Natural killer cell (primary cell): ENCODE data around the gene MKRN2. TPM values are rescaled to one million over a fixed set of nuclear protein-coding genes. Genes with fewer than 3 reads are reported as not detected.
A peak's percentile ranks its signal among the peaks of the same experiment; 100 is the strongest.
"Not testable (repeated sequence)": the region's sequence is repeated elsewhere in the genome, so short reads cannot be mapped to it uniquely, and the experiment has no call there.

Source experiments
- ATAC-seq, 3 donors: fragments of 150-1000 bp in 2 of 3; fragments of 200-7000 bp in 1 of 3; cut with Tn5 transposase; 1 replicate in 1 of 3; 2 replicates in 2 of 3; pipeline ENCODE4 v1.10.0; 2021; ENCODE audit warnings: mild to moderate bottlenecking in 2 of 3, moderate library complexity in 2 of 3
- DNase-seq, 2 donors: peaks; one replicate each; pipeline versions ENCODE4 v3.0.0 to v3.0.0-alpha.2; 2013 to 2021; ENCODE audit warnings: mixed read lengths in 1 of 2
- H3K27ac ChIP-seq: one replicate; pipeline ENCODE4 v1.5.1; 2013; ENCODE audit warnings: mild to moderate bottlenecking, low read length
- H3K27me3 ChIP-seq: one replicate; pipeline ENCODE4 v1.6.1; 2013; ENCODE audit warnings: low read length; ENCODE audit not compliant: control insufficient read depth, insufficient read depth
- H3K36me3 ChIP-seq: one replicate; pipeline ENCODE4 v1.6.1; 2013; ENCODE audit warnings: low read length; ENCODE audit not compliant: control insufficient read depth, insufficient read depth
- H3K4me1 ChIP-seq: one replicate; pipeline ENCODE4 v1.6.1; 2013; ENCODE audit warnings: low read length; ENCODE audit not compliant: control insufficient read depth, insufficient read depth
- H3K4me3 ChIP-seq: one replicate; pipeline ENCODE4 v1.5.1; 2013; ENCODE audit warnings: low read length
- H3K9me3 ChIP-seq: one replicate; pipeline ENCODE4 v1.6.1; 2013; ENCODE audit warnings: low read length; ENCODE audit not compliant: control insufficient read depth, insufficient read depth
- H3K27ac Mint-ChIP-seq, 2 donors: one replicate each; pipeline ENCODE4 v1.8.0; 2022; ENCODE audit warnings: mild to moderate bottlenecking in 2 of 2, mixed read lengths in 2 of 2, moderate library complexity in 1 of 2
- H3K27me3 Mint-ChIP-seq, 2 donors: one replicate each; pipeline ENCODE4 v1.8.0; 2022; ENCODE audit warnings: low read depth in 2 of 2, mixed read lengths in 2 of 2
- H3K36me3 Mint-ChIP-seq: one replicate; pipeline ENCODE4 v1.8.0; 2022; ENCODE audit warnings: mixed read lengths
- H3K4me1 Mint-ChIP-seq, 2 donors: one replicate each; pipeline ENCODE4 v1.8.0; 2022; ENCODE audit warnings: mixed read lengths in 2 of 2
- H3K4me3 Mint-ChIP-seq: one replicate; pipeline ENCODE4 v1.8.0; 2022; ENCODE audit warnings: mild to moderate bottlenecking, moderate library complexity, mixed read lengths
- H3K9me3 Mint-ChIP-seq, 2 donors: one replicate each; pipeline ENCODE4 v1.8.0; 2022; ENCODE audit warnings: mixed read lengths in 2 of 2
- WGBS: methylation state at CpG from one replicate; pipeline ENCODE4 v1.1.7; 2013; ENCODE audit warnings: missing lambda C conversion rate; ENCODE audit not compliant: insufficient coverage; 5-methylcytosine and 5-hydroxymethylcytosine counted together
- intact Hi-C: fragments of 100-400 bp; cut with micrococcal nuclease; formaldehyde crosslinking; loops from one replicate; pipeline ENCODE4 v1.14.2; 2022
- total RNA-seq, 4 donors: library from RNA; stranded (reverse); fragments of 120-200 nt in 1 of 4; gene quantifications; one replicate each; pipeline versions ENCODE4 v1.2.3 to v1.2.4, GENCODE V29; 2013 to 2022
- TF ChIP-seq, protein P1 (sequence below): fragments of 200-600 bp; IDR thresholded peaks from one replicate; pipeline ENCODE4 v1.8.0; 2022; ENCODE audit warnings: antibody characterized with exemption

MKRN2 gene
- total RNA-seq, 3 donors from 2014 or later (not counting 1 experiment from before 2014, with no cell fraction given), result 23.9 to 31.7 (median 29.4) TPM

- intact Hi-C loops, result loop anchor here (5.0 kb wide), 1 partner anchor 33 kb away; the partner anchor contains the start of gene RAF1
- Histone ChIP-seq H3K9me3 (no peaks in the 10 kb centered on the region), H3K27me3 (no peaks in the 10 kb centered on the region), H3K4me3 (no peak overlapping the region), H3K36me3 (no peaks in the 10 kb centered on the region), H3K4me1 (peaks cover 11% of the 10 kb centered on the region), H3K27ac (no peak overlapping the region)
- Mint-ChIP-seq H3K4me3 (no peak overlapping the region), H3K27me3 (no peaks in the 10 kb centered on the region), H3K9me3 (no peaks in the 10 kb centered on the region), H3K4me1 (peaks cover 34 to 46% of the 10 kb centered on the region in 2 donors), H3K36me3 (no peaks in the 10 kb centered on the region), H3K27ac (no peak overlapping the region)
- TF ChIP-seq, protein P1, sequence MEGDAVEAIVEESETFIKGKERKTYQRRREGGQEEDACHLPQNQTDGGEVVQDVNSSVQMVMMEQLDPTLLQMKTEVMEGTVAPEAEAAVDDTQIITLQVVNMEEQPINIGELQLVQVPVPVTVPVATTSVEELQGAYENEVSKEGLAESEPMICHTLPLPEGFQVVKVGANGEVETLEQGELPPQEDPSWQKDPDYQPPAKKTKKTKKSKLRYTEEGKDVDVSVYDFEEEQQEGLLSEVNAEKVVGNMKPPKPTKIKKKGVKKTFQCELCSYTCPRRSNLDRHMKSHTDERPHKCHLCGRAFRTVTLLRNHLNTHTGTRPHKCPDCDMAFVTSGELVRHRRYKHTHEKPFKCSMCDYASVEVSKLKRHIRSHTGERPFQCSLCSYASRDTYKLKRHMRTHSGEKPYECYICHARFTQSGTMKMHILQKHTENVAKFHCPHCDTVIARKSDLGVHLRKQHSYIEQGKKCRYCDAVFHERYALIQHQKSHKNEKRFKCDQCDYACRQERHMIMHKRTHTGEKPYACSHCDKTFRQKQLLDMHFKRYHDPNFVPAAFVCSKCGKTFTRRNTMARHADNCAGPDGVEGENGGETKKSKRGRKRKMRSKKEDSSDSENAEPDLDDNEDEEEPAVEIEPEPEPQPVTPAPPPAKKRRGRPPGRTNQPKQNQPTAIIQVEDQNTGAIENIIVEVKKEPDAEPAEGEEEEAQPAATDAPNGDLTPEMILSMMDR, result no peak
- ATAC-seq, result peak in 1 of 3 donors; percentile 50
- WGBS, result 60% methylated on average over 4 of the region's 4 CpGs
- no peak for DNase-seq
These were observed 72.7 kb downstream of the MKRN2 start for GRCh38 chr3:12629560-12629959.

GRCh38 chr3:12630292-12630691 lies 73.4 kb downstream of the MKRN2 start:
- ATAC-seq, result no peak
- H3K27ac ChIP-seq, result no peak overlapping the region
- WGBS, result 97% methylated on average over 2 of the region's 2 CpGs
- no peaks in the 10 kb centered on the region for H3K36me3 Mint-ChIP-seq
- no peaks in the 10 kb centered on the region for H3K27me3 Mint-ChIP-seq
- H3K4me3 ChIP-seq, result no peak overlapping the region
- H3K27me3 ChIP-seq, result no peaks in the 10 kb centered on the region
- peak overlapping the region; percentile 32 to 75 for H3K27ac Mint-ChIP-seq
- DNase-seq, result no peak
- peaks cover 31 to 41% of the 10 kb centered on the region in 2 donors for H3K4me1 Mint-ChIP-seq
- H3K9me3 Mint-ChIP-seq, result no peaks in the 10 kb centered on the region
- H3K4me3 Mint-ChIP-seq, result no peak overlapping the region
- peaks cover 11% of the 10 kb centered on the region for H3K4me1 ChIP-seq
- no peaks in the 10 kb centered on the region for H3K9me3 ChIP-seq
- intact Hi-C loops, result no loop called here
- no peaks in the 10 kb centered on the region for H3K36me3 ChIP-seq
- TF ChIP-seq, protein P1, result no peak

DNA sequence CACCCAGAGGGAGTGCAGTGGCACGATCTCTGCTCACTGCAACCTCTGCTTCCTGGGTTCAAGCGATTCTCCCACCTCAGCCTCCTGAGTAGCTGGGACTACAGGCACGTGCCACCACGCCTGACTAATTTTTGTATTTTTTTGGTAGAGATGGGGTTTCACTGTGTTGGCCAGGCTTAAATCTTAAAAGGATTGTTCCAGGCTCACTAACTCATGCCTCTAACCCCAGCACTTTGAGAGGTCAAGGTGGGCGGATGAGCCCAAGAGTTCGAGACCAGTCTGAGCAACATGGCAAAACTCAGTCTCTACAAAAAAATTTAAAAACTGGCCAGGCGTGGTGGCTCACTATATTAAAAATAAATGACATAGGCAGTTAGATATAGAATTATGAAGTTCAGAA lies 74.0 kb downstream of the MKRN2 start:
- H3K27me3 ChIP-seq, intact Hi-C loops, H3K27me3 Mint-ChIP-seq, ATAC-seq, H3K4me3 Mint-ChIP-seq, H3K36me3 Mint-ChIP-seq, H3K9me3 Mint-ChIP-seq, H3K27ac ChIP-seq, DNase-seq, H3K4me3 ChIP-seq, H3K9me3 ChIP-seq, H3K36me3 ChIP-seq, H3K4me1 ChIP-seq: not testable (repeated sequence)
- WGBS, result 90% methylated on average over 7 of the region's 7 CpGs
- Mint-ChIP-seq H3K27ac (peak overlapping the region; percentile 32 to 75), H3K4me1 (peaks cover 26 to 35% of the 10 kb centered on the region in 2 donors)

DNA sequence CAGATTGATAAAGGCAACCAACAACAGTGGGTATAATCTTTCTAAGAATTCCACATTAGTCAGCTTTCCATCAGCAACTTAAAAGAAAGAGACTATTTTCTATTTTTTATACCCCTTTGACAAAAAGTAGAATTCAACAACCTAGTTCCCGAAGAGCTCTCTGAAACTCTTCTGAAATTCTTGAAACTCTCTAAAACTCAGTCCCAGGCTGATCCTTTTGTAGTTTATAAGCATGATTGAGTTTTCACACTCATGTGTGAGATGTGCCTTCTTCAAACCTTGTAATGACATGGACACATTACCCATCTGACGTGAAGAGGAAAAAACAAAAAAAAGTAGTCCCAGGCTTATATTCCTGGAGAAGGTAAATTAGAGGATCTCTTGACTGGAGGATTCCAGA lies 75.6 kb downstream of the MKRN2 start:
- 100% methylated on average over 1 of the region's 2 CpGs for WGBS
- H3K4me3 Mint-ChIP-seq, result no peak overlapping the region

More for the DNA sequence above, 75.6 kb downstream of the MKRN2 start:
- no peaks in the 10 kb centered on the region for H3K27me3 ChIP-seq
- H3K9me3 ChIP-seq, result no peaks in the 10 kb centered on the region
- ATAC-seq (no peak), DNase-seq (no peak)
- intact Hi-C loops, result no loop called here
- H3K9me3 Mint-ChIP-seq, result no peaks in the 10 kb centered on the region
- no peak overlapping the region for H3K27ac ChIP-seq
- TF ChIP-seq, protein P1, result no peak
- H3K27ac Mint-ChIP-seq, result no peak overlapping the region
- peaks cover 28 to 29% of the 10 kb centered on the region in 2 donors for H3K4me1 Mint-ChIP-seq
- H3K27me3 Mint-ChIP-seq, result no peaks in the 10 kb centered on the region
- no peak overlapping the region for H3K4me3 ChIP-seq
- no peaks in the 10 kb centered on the region for H3K4me1 ChIP-seq
- H3K36me3 Mint-ChIP-seq, result no peaks in the 10 kb centered on the region
- H3K36me3 ChIP-seq, result no peaks in the 10 kb centered on the region
